HG03439 (cell line): ENCODE measurements around the gene FRK.
"Not testable (repeated sequence)": the region's sequence is repeated elsewhere in the genome, so short reads cannot be mapped to it uniquely, and the experiment has no call there.

ENCODE experiments used
- ATAC-seq: cut with Tn5 transposase; IDR thresholded peaks from one replicate; pipeline ENCODE4 v1.9.1; 2021; ENCODE audit warnings: mild to moderate bottlenecking, moderate library complexity; ENCODE audit not compliant: unreplicated experiment

FRK gene

DNA sequence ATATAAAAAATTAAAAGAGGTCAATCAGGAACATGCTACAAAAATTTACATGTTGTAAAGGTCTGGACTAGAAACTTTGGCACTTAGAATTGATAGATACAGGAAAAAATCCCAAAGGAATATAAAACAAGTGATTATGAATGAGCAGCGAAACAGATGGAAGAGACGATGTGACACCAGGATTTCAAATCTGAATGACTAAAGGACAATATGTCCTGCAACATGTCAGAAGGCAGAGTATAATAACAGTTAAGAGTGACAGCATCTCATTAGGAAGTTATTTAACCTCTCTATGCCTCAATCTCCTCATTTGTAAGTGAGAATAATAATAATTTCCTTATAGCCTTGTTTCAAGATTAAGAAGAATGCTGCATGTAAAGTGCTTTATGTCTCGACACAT lies 50.3 kb downstream of the FRK start:
- no peak for ATAC-seq

DNA sequence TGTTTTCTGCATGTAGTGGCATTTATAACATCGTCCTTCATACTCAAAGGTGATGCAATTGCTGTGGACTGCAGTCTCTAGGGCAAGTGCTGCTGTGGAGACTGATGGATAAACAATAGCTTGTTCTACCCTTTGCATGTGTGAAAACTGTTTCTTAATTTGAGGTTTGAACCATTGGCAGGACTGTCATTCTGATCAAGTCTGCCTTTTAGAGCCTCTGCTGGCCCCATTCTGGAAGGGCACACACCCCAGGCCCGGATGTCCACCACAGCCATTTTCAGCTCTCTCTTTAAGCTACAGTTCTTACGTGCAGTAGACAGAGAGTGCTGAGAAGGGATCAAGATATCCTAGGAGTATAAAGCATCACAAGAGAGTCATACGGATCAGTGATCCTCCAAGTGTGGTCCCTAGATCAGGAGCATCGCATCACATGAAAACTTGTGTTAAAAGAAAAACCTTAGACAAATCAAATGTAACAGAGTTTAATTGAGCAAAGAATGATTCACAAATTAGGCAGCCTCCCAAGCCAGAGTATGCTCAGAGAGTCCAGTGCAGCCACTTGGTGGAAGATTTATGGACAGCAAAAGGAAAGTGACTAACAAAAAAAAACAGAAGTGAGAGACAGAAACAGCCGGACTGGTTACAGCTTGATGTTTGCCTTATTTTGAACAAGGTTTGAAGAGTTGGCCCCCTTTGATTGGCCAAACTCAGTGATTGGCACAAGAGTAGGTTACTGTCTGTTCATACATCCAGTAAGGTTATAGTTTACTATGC lies 52.0 kb downstream of the FRK start:
- ATAC-seq: peak; percentile 44

DNA sequence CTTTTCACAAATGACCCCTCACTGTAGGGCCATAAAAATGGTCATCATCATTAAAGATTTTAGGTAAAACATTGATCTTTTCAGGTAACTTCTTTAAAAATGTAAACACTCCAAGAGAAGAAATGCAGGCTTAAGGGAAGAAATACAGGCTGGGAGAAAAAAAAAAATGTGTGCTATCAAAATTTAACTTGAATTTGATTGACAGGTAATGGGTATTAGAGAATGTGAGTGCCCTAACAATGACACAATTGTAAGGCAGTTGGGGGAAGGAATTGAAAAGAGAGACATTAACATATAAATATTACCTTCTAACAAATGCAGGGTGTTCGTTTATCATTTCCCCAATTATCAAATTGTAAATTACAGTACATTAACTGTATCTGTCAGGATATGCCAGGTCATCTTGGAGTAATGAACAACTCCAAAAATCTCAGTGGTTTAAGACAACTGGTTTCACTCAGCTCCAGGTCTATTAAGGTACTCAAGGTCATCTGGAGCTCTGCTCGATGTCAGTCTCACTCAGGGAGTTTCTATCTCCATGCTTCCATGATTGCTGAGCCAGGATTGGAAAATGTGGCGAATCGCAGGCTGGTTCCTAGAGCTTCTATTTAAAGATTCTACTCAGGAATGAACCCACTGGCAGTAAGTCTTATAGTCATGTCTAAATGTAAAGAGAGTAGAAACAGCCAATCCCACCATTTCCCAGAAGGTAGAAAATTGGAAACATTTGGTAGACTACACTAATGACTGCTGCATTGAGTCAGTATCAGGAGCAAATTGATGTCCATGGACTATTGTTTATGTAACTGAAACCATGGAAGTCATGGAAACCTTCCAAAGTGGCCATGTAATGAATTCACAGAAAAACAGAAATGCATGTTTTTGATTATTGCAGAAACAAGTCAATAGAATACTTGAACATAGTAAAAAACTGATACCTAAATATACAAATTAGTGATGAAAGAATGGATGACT lies 55.6 kb downstream of the FRK start:
- no peak for ATAC-seq

DNA sequence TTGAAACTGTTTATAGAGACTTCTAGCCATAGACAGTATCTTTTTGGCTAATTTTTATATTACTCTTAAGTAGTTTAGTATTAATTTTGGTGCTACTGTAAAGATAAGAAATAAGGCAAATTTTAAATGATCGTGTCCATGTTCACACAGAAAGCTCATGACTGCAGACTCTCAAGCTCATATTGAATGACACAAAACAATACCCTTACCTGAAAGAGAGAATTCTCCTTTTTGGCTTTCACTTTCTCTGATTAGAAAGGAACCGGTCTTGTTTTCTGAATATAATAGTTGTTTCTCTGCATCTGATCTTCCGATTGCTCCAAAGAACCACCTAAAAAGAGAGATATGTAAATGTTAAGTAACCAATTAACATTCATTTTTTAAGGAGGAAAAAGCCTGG lies 57.0 kb downstream of the FRK start:
- peak; percentile 81 for ATAC-seq

- ATAC-seq: no peak
Measured at GRCh38 chr6:116002756-116003155, 57.9 kb downstream of the FRK start.

GRCh38 chr6:115999235-115999634 lies 61.5 kb downstream of the FRK start:
- ATAC-seq: no peak

- no peak for ATAC-seq
Measured at GRCh38 chr6:115997990-115998585, 62.6 kb downstream of the FRK start.

DNA sequence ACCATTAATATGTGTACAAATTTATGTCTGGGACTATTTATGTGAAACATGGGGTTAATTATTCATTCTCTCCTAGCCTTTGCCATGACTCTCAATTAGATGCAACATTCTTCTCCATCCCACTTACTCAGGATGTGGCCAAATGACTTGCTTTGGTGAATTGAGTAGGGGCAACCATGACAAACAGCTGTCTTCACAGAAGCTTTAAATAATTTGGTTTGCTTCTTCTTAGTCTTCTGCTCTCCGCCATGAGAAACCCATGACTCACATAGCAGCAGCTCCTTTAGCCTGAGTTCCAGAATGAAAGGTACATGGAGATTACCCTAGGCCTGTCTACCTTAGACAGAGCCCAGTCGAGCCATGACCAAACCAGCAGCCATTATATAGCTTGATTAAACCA lies 74.7 kb downstream of the FRK start:
- ATAC-seq: no peak

GRCh38 chr6:115984809-115985208 lies 75.9 kb downstream of the FRK start:
- ATAC-seq: no peak

DNA sequence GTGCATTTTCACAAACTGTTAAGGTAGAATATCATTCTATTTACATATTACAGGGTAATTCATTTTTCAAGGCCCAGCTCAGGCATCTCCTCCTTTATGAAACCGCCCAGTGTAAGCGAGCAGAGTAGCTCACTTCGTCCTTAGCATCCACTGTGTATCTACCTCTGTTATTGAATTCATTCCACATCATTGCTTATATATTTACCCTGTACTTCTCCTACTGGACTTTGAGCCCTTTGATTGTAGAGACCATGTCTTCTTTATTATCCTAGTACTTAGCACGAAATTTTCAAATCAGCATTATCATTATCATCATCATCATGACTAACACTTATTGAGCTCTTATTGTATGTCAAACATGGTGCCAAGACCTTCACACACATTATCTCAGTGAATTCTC lies 76.7 kb downstream of the FRK start:
- ATAC-seq: no peak

DNA sequence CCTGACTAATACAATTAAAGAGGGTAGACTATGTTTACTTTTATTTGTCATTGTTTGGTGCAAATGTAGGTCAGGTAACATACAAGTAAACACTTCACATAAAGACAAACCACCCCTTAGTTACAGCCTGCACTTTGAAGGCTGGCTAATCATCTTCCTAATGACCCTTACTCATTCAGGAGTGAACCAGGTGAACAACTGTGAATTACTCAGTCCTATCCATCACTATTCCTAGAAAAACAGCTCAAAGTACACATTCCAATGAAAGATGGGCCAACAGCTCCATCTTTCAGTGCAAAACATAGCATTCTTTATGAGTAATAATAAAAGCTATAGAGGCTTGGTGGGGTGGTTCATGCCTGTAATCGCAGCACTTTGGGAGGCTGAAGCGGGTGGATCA lies 78.2 kb downstream of the FRK start:
- ATAC-seq: no peak

DNA sequence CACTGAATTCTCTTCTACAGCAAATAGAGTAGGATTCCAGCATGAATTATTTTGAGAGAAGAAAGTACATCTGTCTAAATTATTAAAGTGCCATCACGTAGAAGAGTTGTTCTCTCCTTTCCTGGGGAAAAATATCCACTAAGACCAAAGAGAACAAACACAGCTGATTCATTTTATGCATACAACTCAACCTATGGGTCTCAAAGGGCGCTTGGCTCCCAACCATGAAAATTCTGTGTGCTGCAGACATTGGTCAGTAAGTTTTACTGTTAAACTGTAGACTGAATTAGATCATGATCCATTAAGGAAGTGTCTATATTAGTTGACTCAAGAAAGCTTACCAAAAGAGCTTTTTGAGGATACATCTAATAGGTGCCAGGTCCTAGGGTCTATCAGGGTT lies 83.5 kb downstream of the FRK start:
- no peak for ATAC-seq

DNA sequence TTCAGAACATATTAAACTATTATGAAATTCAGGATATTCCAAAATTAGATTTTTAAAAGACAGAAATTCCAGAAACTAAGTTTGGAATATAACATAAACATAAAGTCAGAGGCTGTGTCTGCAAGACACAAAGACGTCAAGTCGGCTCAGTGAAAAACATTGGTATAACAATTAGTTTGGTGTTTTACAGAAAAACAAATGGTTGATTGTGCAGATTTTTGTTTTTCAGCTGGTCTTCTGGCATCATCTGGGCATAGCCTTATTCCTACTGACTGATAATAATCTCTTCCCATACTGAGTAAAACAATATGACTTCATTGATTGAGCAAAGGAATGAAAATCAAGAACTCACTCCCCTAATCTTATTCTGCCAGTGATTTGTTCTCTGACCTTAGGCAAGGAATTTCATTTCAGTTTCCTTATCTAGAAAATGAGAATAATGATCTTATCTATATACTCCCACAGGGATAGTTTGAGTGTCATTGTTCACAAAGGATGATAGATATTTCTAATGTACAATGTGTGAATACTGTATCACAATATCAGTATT lies 84.3 kb downstream of the FRK start:
- ATAC-seq: no peak

- ATAC-seq: no peak
Measured at GRCh38 chr6:115972679-115973078, 88.0 kb downstream of the FRK start.

- no peak for ATAC-seq
Measured at GRCh38 chr6:115971785-115972184, 88.9 kb downstream of the FRK start.

DNA sequence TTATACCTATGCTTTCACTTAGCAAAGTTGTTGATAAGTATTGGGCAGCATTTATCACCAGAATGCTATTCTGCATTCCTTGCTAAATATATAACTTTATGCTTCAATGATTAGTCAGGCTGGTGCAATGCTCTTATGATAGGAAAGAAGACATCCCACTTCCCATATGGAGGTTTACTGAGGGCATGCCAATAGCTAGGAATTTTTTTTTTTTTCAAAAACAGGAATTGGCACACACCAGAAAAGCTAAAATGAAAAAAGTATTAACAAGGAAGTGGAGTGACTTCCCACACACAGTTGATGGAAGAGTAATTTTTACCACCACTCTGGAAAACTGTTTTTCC lies 90.8 kb downstream of the FRK start:
- ATAC-seq: no peak

- ATAC-seq: no peak
Measured at GRCh38 chr6:115969207-115969929, 91.3 kb downstream of the FRK start.

DNA sequence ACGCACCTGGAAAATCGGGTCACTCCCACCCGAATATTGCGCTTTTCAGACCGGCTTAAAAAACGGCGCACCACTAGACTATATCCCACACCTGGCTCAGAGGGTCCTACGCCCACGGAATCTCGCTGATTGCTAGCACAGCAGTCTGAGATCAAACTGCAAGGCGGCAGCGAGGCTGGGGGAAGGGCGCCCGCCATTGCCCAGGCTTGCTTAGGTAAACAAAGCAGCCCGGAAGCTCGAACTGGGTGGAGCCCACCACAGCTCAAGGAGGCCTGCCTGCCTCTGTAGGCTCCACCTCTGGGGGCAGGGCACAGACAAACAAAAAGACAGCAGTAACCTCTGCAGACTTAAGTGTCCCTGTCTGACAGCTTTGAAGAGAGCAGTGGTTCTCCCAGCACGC lies 100.4 kb downstream of the FRK start:
- ATAC-seq: not testable (repeated sequence)

DNA sequence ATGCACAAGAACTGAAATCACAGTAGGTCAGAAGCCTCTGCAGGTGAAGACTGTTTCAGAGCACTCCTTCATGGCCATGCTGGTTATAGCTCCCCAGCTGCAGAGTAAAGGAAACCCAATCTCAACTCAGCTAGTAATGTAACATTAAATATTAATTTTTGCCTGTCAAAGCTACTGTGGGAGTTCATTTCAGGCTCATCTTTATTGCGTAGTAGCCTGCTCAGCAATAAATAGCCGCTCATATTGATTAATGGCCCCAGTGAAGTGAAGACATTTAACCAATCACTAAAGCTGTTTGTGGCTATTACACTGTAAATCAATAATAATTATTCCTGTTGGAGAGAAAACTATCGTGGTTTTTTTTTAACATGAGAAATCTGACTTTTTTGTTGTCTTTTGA lies 101.7 kb downstream of the FRK start:
- no peak for ATAC-seq

GRCh38 chr6:115954740-115955139 lies 106.0 kb downstream of the FRK start:
- ATAC-seq: no peak

DNA sequence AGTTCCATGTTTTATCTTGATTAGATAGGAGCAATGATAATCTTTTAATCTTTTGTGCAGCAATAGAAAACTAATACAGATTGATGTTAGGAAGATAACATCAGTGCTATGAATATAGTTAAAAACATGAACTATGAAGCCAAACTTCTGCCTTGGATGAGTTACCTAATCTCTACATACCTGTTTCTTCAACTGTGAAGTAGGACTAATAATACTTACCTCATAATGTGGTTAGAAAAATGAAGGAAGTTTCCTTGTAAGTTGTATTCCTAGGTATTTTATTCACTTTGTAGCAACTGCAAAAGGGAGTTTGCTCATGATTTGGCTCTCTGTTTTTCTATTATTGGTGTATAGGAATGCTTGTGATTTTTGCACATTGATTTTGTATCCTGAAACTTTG lies 111.9 kb downstream of the FRK start:
- ATAC-seq: no peak
